MM.1S (cell line): ENCODE measurements around the gene FDPS.

Source experiments
- DNase-seq: peaks from one replicate; pipeline ENCODE4 v3.0.0-alpha.2; 2015
- H2AFZ ChIP-seq: fragments of 300-600 bp; sonication (generic); 2 replicates; pipeline ENCODE4 v1.6.0; 2016; ENCODE audit warnings: antibody characterized with exemption, low read length
- H3F3A ChIP-seq: fragments of 300-600 bp; sonication (generic); 2 replicates; pipeline ENCODE4 v1.6.1; 2016; ENCODE audit warnings: mild to moderate bottlenecking, antibody characterized with exemption, low read length, moderate library complexity, mixed read lengths; ENCODE audit not compliant: insufficient read depth
- H3K27ac ChIP-seq: fragments of 300-600 bp; sonication (generic); 2 replicates; pipeline ENCODE4 v1.5.1; 2016; ENCODE audit warnings: mild to moderate bottlenecking, low read length
- H3K27me3 ChIP-seq: fragments of 300-600 bp; sonication (generic); replicated peaks from 2 replicates; pipeline ENCODE4 v1.6.0; 2016; ENCODE audit warnings: low read length; ENCODE audit not compliant: insufficient read depth
- H3K36me3 ChIP-seq: fragments of 300-600 bp; sonication (generic); replicated peaks from 2 replicates; pipeline ENCODE4 v1.6.1; 2016; ENCODE audit warnings: mild to moderate bottlenecking, low read length, mixed read lengths; ENCODE audit not compliant: insufficient read depth
- H3K4me1 ChIP-seq: fragments of 300-600 bp; sonication (generic); 2 replicates; pipeline ENCODE4 v1.6.1; 2016; ENCODE audit warnings: low read length, mixed read lengths
- H3K4me2 ChIP-seq: fragments of 300-600 bp; sonication (generic); 2 replicates; pipeline ENCODE4 v1.6.0; 2016; ENCODE audit warnings: low read depth, low read length
- H3K4me3 ChIP-seq: fragments of 300-600 bp; sonication (generic); 2 replicates; pipeline ENCODE4 v1.5.1; 2016; ENCODE audit warnings: low read length, mixed read lengths
- H3K79me2 ChIP-seq: fragments of 300-600 bp; sonication (generic); 2 replicates; pipeline ENCODE4 v1.6.1; 2016; ENCODE audit warnings: mixed run types, low read length, mixed read lengths
- H3K9ac ChIP-seq: fragments of 300-600 bp; sonication (generic); 2 replicates; pipeline ENCODE4 v1.6.1; 2016; ENCODE audit warnings: low read length, mixed read lengths
- H3K9me2 ChIP-seq: fragments of 300-600 bp; sonication (generic); replicated peaks from 2 replicates; pipeline ENCODE4 v1.6.1; 2016; ENCODE audit warnings: mild to moderate bottlenecking, low read length, mixed read lengths; ENCODE audit not compliant: insufficient read depth
- H3K9me3 ChIP-seq: fragments of 300-600 bp; sonication (generic); replicated peaks from 2 replicates; pipeline ENCODE4 v1.6.1; 2016; ENCODE audit warnings: mild to moderate bottlenecking, low read length, mixed read lengths; ENCODE audit not compliant: insufficient read depth
- H4K20me1 ChIP-seq: fragments of 300-600 bp; sonication (generic); 2 replicates; pipeline ENCODE4 v1.6.1; 2016; ENCODE audit warnings: mild to moderate bottlenecking, low read length, moderate library complexity, mixed read lengths; ENCODE audit not compliant: insufficient read depth
- EZH2 ChIP-seq: fragments of 300-600 bp; sonication (generic); optimal IDR thresholded peaks from 2 replicates; pipeline ENCODE3; 2017; ENCODE audit warnings: low read depth, mild to moderate bottlenecking, antibody characterized with exemption, low read length, mixed read lengths
- EZH2phosphoT487 ChIP-seq: fragments of 300-600 bp; sonication (generic); IDR thresholded peaks from 2 replicates; pipeline ENCODE4 v1.6.1; 2018; ENCODE audit warnings: antibody characterized with exemption, low read length
- TF ChIP-seq, protein P1 (sequence below): fragments of 300-600 bp; sonication (generic); IDR thresholded peaks from 2 replicates; pipeline ENCODE4 v1.5.1; 2016; ENCODE audit warnings: antibody characterized with exemption, low read length, mixed read lengths

Gene FDPS

GRCh38 chr1:155318082-155318481 is 9.4 kb downstream of the FDPS start:
- Histone ChIP-seq H4K20me1 (no peaks in the 10 kb centered on the region), H3K27ac (no peak overlapping the region), H3K9ac (no peak overlapping the region), H2AFZ (no peak overlapping the region), H3F3A (peaks cover 33% of the 10 kb centered on the region), H3K9me3 (no peaks in the 10 kb centered on the region), H3K79me2 (peaks cover 4% of the 10 kb centered on the region), H3K9me2 (no peaks in the 10 kb centered on the region), H3K27me3 (no peaks in the 10 kb centered on the region), H3K36me3 (peaks cover 7% of the 10 kb centered on the region), H3K4me1 (no peaks in the 10 kb centered on the region), H3K4me2 (no peak overlapping the region), H3K4me3 (no peak overlapping the region)
- no peak for DNase-seq
- TF ChIP-seq EZH2 = no peak
- no peak for TF ChIP-seq EZH2phosphoT487
- TF ChIP-seq, protein P1, sequence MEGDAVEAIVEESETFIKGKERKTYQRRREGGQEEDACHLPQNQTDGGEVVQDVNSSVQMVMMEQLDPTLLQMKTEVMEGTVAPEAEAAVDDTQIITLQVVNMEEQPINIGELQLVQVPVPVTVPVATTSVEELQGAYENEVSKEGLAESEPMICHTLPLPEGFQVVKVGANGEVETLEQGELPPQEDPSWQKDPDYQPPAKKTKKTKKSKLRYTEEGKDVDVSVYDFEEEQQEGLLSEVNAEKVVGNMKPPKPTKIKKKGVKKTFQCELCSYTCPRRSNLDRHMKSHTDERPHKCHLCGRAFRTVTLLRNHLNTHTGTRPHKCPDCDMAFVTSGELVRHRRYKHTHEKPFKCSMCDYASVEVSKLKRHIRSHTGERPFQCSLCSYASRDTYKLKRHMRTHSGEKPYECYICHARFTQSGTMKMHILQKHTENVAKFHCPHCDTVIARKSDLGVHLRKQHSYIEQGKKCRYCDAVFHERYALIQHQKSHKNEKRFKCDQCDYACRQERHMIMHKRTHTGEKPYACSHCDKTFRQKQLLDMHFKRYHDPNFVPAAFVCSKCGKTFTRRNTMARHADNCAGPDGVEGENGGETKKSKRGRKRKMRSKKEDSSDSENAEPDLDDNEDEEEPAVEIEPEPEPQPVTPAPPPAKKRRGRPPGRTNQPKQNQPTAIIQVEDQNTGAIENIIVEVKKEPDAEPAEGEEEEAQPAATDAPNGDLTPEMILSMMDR = no peak

- TF ChIP-seq, protein P1 = no peak
- TF ChIP-seq EZH2 (no peak), EZH2phosphoT487 (no peak)
- peaks cover 48% of the 10 kb centered on the region for H3F3A ChIP-seq
Measured at GRCh38 chr1:155319536-155319935, 10.9 kb downstream of the FDPS start.

GRCh38 chr1:155320252-155320651 is 11.6 kb downstream of the FDPS start:
- H3K9me2 ChIP-seq = no peaks in the 10 kb centered on the region
- H3K79me2 ChIP-seq = no peaks in the 10 kb centered on the region
- no peak overlapping the region for H3K27ac ChIP-seq
- no peak overlapping the region for H3K4me3 ChIP-seq
- peaks cover 50% of the 10 kb centered on the region for H3F3A ChIP-seq
- H3K9me3 ChIP-seq = no peaks in the 10 kb centered on the region
- 0 out of 2 replicates have a peak, but pooled peaks cover 7% of the 10 kb centered on the region for H3K36me3 ChIP-seq
- TF ChIP-seq EZH2phosphoT487 (no peak), EZH2 (no peak)
- TF ChIP-seq, protein P1 = no peak
- no peak overlapping the region for H3K9ac ChIP-seq
- no peak overlapping the region for H2AFZ ChIP-seq
- no peak overlapping the region for H3K4me2 ChIP-seq
- DNase-seq = no peak
- H3K4me1 ChIP-seq = 0 out of 2 replicates have a peak, but pooled peaks cover 6% of the 10 kb centered on the region
- no peaks in the 10 kb centered on the region for H4K20me1 ChIP-seq
- H3K27me3 ChIP-seq = no peaks in the 10 kb centered on the region

More at GRCh38 chr1:155319536-155319935, 10.9 kb downstream of the FDPS start:
- Histone ChIP-seq H2AFZ (no peak overlapping the region), H3K4me1 (no peaks in the 10 kb centered on the region), H3K79me2 (no peaks in the 10 kb centered on the region), H3K36me3 (0 out of 2 replicates have a peak, but pooled peaks cover 7% of the 10 kb centered on the region), H3K9me2 (no peaks in the 10 kb centered on the region), H4K20me1 (no peaks in the 10 kb centered on the region), H3K27me3 (no peaks in the 10 kb centered on the region), H3K9ac (no peak overlapping the region), H3K4me3 (no peak overlapping the region), H3K4me2 (no peak overlapping the region), H3K9me3 (no peaks in the 10 kb centered on the region), H3K27ac (no peak overlapping the region)
- DNase-seq = no peak
